Astrocyte of the cerebellum (primary cell): Measurements from ENCODE around the gene SHMT1.
A peak's percentile ranks its signal among the peaks of the same experiment; 100 is the strongest.
"Not testable (repeated sequence)": the region's sequence is repeated elsewhere in the genome, so short reads cannot be mapped to it uniquely, and the experiment has no call there.

Source experiments
- DNase-seq: peaks from one replicate; pipeline ENCODE4 v3.0.0-alpha.2; 2011; ENCODE audit warnings: low read depth
- H3K4me3 ChIP-seq: 2 replicates; pipeline ENCODE4 v1.5.1; 2011; ENCODE audit warnings: mild to moderate bottlenecking, low read depth, low read length, moderate library complexity
- CTCF ChIP-seq: IDR thresholded peaks from 2 replicates; pipeline ENCODE4 v1.5.1; 2012; ENCODE audit warnings: low read length, low read depth, moderate library complexity, mild to moderate bottlenecking; ENCODE audit errors: missing control alignments
- in situ Hi-C: cut with HindIII; loops from 2 replicates; pipeline ENCODE4 v1.10.0; 2017; ENCODE audit warnings: low sequenced_read_pairs

SHMT1 gene

GRCh38 chr17:18315961-18316360 lies 47.4 kb downstream of the SHMT1 start:
- H3K4me3 ChIP-seq = peak overlapping the region; percentile 93
- in situ Hi-C loops = no loop called here
- no peak for TF ChIP-seq CTCF
- DNase-seq = no peak

GRCh38 chr17:18315562-18315922 lies 47.8 kb downstream of the SHMT1 start:
- DNase-seq = no peak
- TF ChIP-seq CTCF = no peak
- H3K4me3 ChIP-seq = peak overlapping the region; percentile 93
- in situ Hi-C loops = no loop called here

GRCh38 chr17:18314731-18315561 lies 48.4 kb downstream of the SHMT1 start, which contains the start of the genes SMCR8 and TOP3A:
TSS of gene SMCR8 (plus strand) at chr17:18315293. CDS start at chr17:18315790, 497 bp downstream.
TSS of gene TOP3A (minus strand) at chr17:18314994. CDS start at chr17:18314778, 216 bp downstream.
- TF ChIP-seq CTCF = no peak
- peak; percentile 95 for DNase-seq
- peak within 1 kb of the TSS; percentile 93 for H3K4me3 ChIP-seq
- in situ Hi-C loops = no loop called here

- in situ Hi-C loops = no loop called here
- peak overlapping the region; percentile 93 for H3K4me3 ChIP-seq
- no peak for DNase-seq
- no peak for TF ChIP-seq CTCF
Measured at GRCh38 chr17:18314059-18314730, 49.2 kb downstream of the SHMT1 start.

- no peak for DNase-seq
- in situ Hi-C loops = no loop called here
- no peak for TF ChIP-seq CTCF
- H3K4me3 ChIP-seq = no peak overlapping the region
Measured at GRCh38 chr17:18309202-18309601, 54.1 kb downstream of the SHMT1 start.

- in situ Hi-C loops, H3K4me3 ChIP-seq, DNase-seq: not testable (repeated sequence)
Measured at GRCh38 chr17:18303206-18303605, 60.1 kb downstream of the SHMT1 start.
